Muscle of arm (tissue), 12 donors: Measurements from ENCODE around the gene ENHO. TPM values are rescaled to one million over a fixed set of nuclear protein-coding genes. Genes with fewer than 3 reads are reported as not detected.

Experiments used
- DNase-seq: peaks from one replicate; pipeline ENCODE4 v3.0.0-alpha.2; 2013
- polyA plus RNA-seq, 12 donors: library from polyadenylated mRNA; unstranded; fragments of 120-200 nt; gene quantifications; one replicate each; pipeline ENCODE4 v1.2.1, GENCODE V29; 2013; ENCODE audit not compliant: insufficient read length in 12 of 12

ENHO gene
- polyA plus RNA-seq, 12 donors: 2.0 to 7.2 (median 3.3) TPM; not detected in 2

- DNase-seq: no peak
These were observed 43.3 kb downstream of the ENHO start for GRCh38 chr9:34479431-34479866.

DNA sequence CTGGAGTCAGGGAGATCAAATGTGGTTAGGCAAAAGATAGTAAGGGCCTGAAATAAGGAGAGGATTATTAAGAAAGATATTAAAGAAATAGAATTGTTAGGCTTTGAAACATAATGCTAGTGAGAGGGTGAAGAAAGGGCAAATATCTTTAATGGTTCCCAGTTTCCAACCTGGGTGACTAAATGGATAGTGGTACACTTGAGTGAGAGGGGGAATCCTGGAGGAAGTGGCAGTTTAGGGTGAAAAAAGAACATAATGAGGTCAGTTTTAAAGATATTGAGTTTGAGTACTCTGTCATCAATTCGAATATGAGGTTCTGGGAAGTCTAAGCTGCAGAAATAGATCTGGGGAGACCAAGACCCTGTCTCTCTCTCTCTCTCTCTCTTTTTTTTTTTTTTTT is 45.2 kb downstream of the ENHO start:
- DNase-seq: no peak

DNA sequence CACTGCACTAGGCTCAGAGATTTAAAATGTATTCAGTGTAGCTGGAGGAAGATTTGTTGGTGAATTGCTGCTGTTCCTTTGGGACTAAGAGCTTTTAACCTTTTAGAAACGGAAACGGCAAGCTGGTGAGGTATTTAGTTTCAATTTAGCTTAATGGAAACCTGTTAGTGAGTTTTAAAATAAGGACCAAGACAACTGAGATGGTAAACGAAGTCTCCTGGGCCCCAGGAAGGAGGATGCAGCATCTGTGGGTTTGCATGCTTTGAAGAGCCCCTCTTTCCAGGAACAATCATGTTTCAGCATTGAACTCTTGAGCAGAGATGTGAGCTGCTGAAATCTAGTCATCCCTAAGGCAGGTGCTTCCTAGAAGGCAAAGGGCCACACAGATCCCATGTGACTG is 47.7 kb downstream of the ENHO start:
- DNase-seq: no peak

Other genes with a start within 250 kb of the ENHO start
- gene KIF24, start 193.7 kb downstream of the ENHO start, polyA plus RNA-seq: 10 to 100 TPM in 10 of 12 donors, 1 to 10 TPM in 1, not detected in 1; 7.7 to 35.6 (median 14.0) TPM
- gene NUDT2, start 193.4 kb downstream of the ENHO start, polyA plus RNA-seq: 10 to 100 TPM in 11 of 12 donors, not detected in 1; 18.8 to 31.7 (median 26.0) TPM
- gene MYORG, start 146.1 kb downstream of the ENHO start, polyA plus RNA-seq: 10 to 100 TPM in 10 of 12 donors, 1 to 10 TPM in 1, not detected in 1; 8.2 to 21.5 (median 18.4) TPM
- 10 to 100 TPM in 11 of 12 donors, not detected in 1; 10.3 to 16.4 (median 12.0) TPM for gene FAM219A, start 64.4 kb downstream of the ENHO start, polyA plus RNA-seq
- gene DNAI1, start 64.2 kb downstream of the ENHO start, polyA plus RNA-seq: under 1 TPM in 2 of 12 donors, not detected in 10; 0.25 to 0.28 TPM
- 10 to 100 TPM in 11 of 12 donors, not detected in 1; 32.6 to 79.2 (median 56.4) TPM for gene CNTFR, start 66.7 kb upstream of the ENHO start, polyA plus RNA-seq
- 10 to 100 TPM in 11 of 12 donors, not detected in 1; 11.1 to 27.4 (median 17.9) TPM for gene RPP25L, start 89.1 kb upstream of the ENHO start, polyA plus RNA-seq
- 10 to 100 TPM in 11 of 12 donors, not detected in 1; 59.1 to 95.8 (median 62.5) TPM for gene DCTN3, start 97.5 kb upstream of the ENHO start, polyA plus RNA-seq
- gene ARID3C, start 106.1 kb upstream of the ENHO start, polyA plus RNA-seq: under 1 TPM in 4 of 12 donors, not detected in 8; 0.08 to 0.18 (median 0.11) TPM
- gene SIGMAR1, start 114.8 kb upstream of the ENHO start, polyA plus RNA-seq: 10 to 100 TPM in 11 of 12 donors, not detected in 1; 37.0 to 60.3 (median 45.3) TPM
- 10 to 100 TPM in 11 of 12 donors, not detected in 1; 27.3 to 55.5 (median 38.8) TPM for gene GALT, start 123.7 kb upstream of the ENHO start, polyA plus RNA-seq
- 100 to 1,000 TPM in 8 of 12 donors, 10 to 100 TPM in 3, not detected in 1; 75.0 to 183 (median 124) TPM for gene IL11RA, start 129.2 kb upstream of the ENHO start, polyA plus RNA-seq
- 1 to 10 TPM in 1 of 12 donors, under 1 TPM in 8, not detected in 3; 0.17 to 1.3 (median 0.53) TPM for gene CCL27, start 139.7 kb upstream of the ENHO start, polyA plus RNA-seq
- gene CCL19, start 168.3 kb upstream of the ENHO start, polyA plus RNA-seq: 100 to 1,000 TPM in 1 of 12 donors, 10 to 100 TPM in 1, 1 to 10 TPM in 1, under 1 TPM in 3, not detected in 6; 0.17 to 117 (median 3.1) TPM
- 100 to 1,000 TPM in 1 of 12 donors, 10 to 100 TPM in 8, 1 to 10 TPM in 2, not detected in 1; 7.5 to 268 (median 11.4) TPM for gene CCL21, start 187.1 kb upstream of the ENHO start, polyA plus RNA-seq